ENCODE results near the gene NBEAL2. TPM values are rescaled to one million over a fixed set of nuclear protein-coding genes. Genes with fewer than 3 reads are reported as not detected.
A peak's percentile ranks its signal among the peaks of the same experiment; 100 is the strongest.
"Not testable (repeated sequence)": the region's sequence is repeated elsewhere in the genome, so short reads cannot be mapped to it uniquely, and the experiment has no call there.

Gene NBEAL2
- total and polyA plus RNA-seq, 8 donors = 59.3 to 148 (median 84.3) TPM

- no peaks in the 10 kb centered on the region for H3K9me3 ChIP-seq
- peaks cover 16 to 44% of the 10 kb centered on the region in 2 donors for H3K4me1 ChIP-seq
- no peak overlapping the region for H3K4me3 ChIP-seq
- no peak overlapping the region for H3K27ac ChIP-seq
- intact Hi-C loops (cut with DNase I) = no loop called here
- no peak for DNase-seq
- no peaks in the 10 kb centered on the region for H3K27me3 ChIP-seq
- ATAC-seq = no peak
- TF ChIP-seq CTCF (IDR thresholded peaks at IDR 0.05) = no peak
- peaks cover 0 to 35% of the 10 kb centered on the region in 2 donors for H3K36me3 ChIP-seq
Observed at GRCh38 chr3:47020311-47020710, 40.8 kb downstream of the NBEAL2 start.

- ATAC-seq (peak; percentile 6), DNase-seq (peak in 2 of 4 donors; percentile 20 to 28)
- H3K36me3 ChIP-seq = peaks cover 0 to 16% of the 10 kb centered on the region in 2 donors
- TF ChIP-seq CTCF (IDR thresholded peaks at IDR 0.05) = no peak
- no peak overlapping the region for H3K27ac ChIP-seq
- H3K27me3 ChIP-seq = no peaks in the 10 kb centered on the region
- H3K4me1 ChIP-seq = peaks cover 2 to 29% of the 10 kb centered on the region in 2 donors
- intact Hi-C loops (cut with DNase I) = no loop called here
- H3K4me3 ChIP-seq = no peak overlapping the region
- no peaks in the 10 kb centered on the region for H3K9me3 ChIP-seq
Observed at GRCh38 chr3:47022641-47023071, 43.2 kb downstream of the NBEAL2 start.

GRCh38 chr3:47024932-47025331 is 45.5 kb downstream of the NBEAL2 start:
- DNase-seq = no peak
- Histone ChIP-seq H3K27me3 (no peaks in the 10 kb centered on the region), H3K36me3 (peaks cover 0 to 14% of the 10 kb centered on the region in 2 donors), H3K9me3 (no peaks in the 10 kb centered on the region), H3K27ac (no peak overlapping the region), H3K4me1 (peaks cover 0 to 12% of the 10 kb centered on the region in 2 donors), H3K4me3 (no peak overlapping the region)
- intact Hi-C loops (cut with DNase I) = no loop called here
- ATAC-seq = peak; percentile 45
- no peak for TF ChIP-seq CTCF (IDR thresholded peaks at IDR 0.05)

GRCh38 chr3:47026432-47026831 is 47.0 kb downstream of the NBEAL2 start:
- H3K27ac ChIP-seq; H3K9me3 ChIP-seq; H3K4me3 ChIP-seq; H3K27me3 ChIP-seq; intact Hi-C loops (cut with DNase I); ATAC-seq; DNase-seq: not testable (repeated sequence)
- peaks cover 0 to 12% of the 10 kb centered on the region in 2 donors for H3K4me1 ChIP-seq
- H3K36me3 ChIP-seq = peaks cover 0 to 16% of the 10 kb centered on the region in 2 donors

- no peaks in the 10 kb centered on the region for H3K27me3 ChIP-seq
- peaks cover 0 to 8% of the 10 kb centered on the region in 2 donors for H3K4me1 ChIP-seq
- TF ChIP-seq CTCF (IDR thresholded peaks at IDR 0.05) = no peak
- no peak for ATAC-seq
- H3K9me3 ChIP-seq = no peaks in the 10 kb centered on the region
- no peak for DNase-seq
- H3K4me3 ChIP-seq = no peak overlapping the region
- H3K36me3 ChIP-seq = peaks cover 0 to 23% of the 10 kb centered on the region in 2 donors
- intact Hi-C loops (cut with DNase I) = no loop called here
- no peak overlapping the region for H3K27ac ChIP-seq
Observed at GRCh38 chr3:47028146-47028545, 48.7 kb downstream of the NBEAL2 start.

GRCh38 chr3:47028667-47029066 is 49.2 kb downstream of the NBEAL2 start:
- no peak for DNase-seq
- intact Hi-C loops (cut with DNase I) = no loop called here
- H3K27ac ChIP-seq = no peak overlapping the region
- no peaks in the 10 kb centered on the region for H3K27me3 ChIP-seq
- TF ChIP-seq CTCF (IDR thresholded peaks at IDR 0.05) = no peak
- H3K9me3 ChIP-seq = no peaks in the 10 kb centered on the region
- peaks cover 0 to 25% of the 10 kb centered on the region in 2 donors for H3K36me3 ChIP-seq
- no peak overlapping the region for H3K4me3 ChIP-seq
- peaks cover 0 to 8% of the 10 kb centered on the region in 2 donors for H3K4me1 ChIP-seq
- no peak for ATAC-seq

- DNase-seq; H3K27me3 ChIP-seq; H3K4me3 ChIP-seq; H3K9me3 ChIP-seq; ATAC-seq; H3K4me1 ChIP-seq; intact Hi-C loops (cut with DNase I): not testable (repeated sequence)
- H3K36me3 ChIP-seq = peaks cover 4 to 49% of the 10 kb centered on the region in 2 donors
- H3K27ac ChIP-seq = peak overlapping the region in 1 of 2 donors; percentile 16
Observed at GRCh38 chr3:47031041-47031440, 51.6 kb downstream of the NBEAL2 start.
